ENCODE data around the gene MORF4L1.

MORF4L1 gene, protein sequence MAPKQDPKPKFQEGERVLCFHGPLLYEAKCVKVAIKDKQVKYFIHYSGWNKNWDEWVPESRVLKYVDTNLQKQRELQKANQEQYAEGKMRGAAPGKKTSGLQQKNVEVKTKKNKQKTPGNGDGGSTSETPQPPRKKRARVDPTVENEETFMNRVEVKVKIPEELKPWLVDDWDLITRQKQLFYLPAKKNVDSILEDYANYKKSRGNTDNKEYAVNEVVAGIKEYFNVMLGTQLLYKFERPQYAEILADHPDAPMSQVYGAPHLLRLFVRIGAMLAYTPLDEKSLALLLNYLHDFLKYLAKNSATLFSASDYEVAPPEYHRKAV

DNA sequence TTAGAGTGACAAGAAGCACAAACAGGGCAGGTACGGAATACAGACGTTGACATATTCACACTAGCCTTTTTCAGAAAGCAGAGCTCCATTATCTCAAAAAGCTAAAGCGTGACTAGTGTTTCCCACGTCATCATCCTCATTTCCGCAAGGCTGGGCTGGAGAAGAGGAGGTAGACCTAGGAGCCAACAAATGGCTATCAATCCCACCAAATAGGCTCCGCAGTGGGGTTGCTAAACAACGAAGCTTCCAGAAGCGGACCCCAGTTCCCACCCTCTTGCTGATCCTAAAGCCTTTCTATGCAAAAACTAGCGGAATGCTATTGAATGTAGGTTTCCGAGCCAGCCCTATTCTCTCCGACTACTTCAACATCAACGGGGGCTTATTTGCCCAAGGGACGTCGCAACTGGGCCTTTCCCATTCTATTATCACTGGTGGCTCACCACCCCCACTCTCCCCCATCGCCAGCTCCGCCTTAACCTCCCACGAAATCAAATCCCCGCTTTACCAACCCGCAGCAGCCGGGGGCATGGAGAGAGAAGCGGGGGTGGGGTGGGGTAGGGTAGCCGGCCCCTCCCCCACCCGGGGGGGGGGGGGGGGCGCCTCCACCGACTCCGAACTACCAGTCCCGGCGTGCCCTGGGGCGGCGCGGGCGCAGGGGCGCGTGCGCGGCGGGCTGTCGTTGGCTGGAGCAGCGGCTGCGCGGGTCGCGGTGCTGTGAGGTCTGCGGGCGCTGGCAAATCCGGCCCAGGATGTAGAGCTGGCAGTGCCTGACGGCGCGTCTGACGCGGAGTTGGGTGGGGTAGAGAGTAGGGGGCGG is at the start of gene MORF4L1:
MORF4L1 (plus strand) TSS at position 736 of the 817 bp plus-strand sequence. CDS start 128 bp downstream, outside the sequence.
- DNase-seq (ENCODE audit: low read depth): peak; percentile 91
- peak within 1 kb of the TSS; percentile 99 for H3K4me3 ChIP-seq (ENCODE audit: low read depth, low read length)
- in situ Hi-C loops (cut with HindIII; ENCODE audit: low sequenced_read_pairs): no loop called here
- TF ChIP-seq, protein P1, sequence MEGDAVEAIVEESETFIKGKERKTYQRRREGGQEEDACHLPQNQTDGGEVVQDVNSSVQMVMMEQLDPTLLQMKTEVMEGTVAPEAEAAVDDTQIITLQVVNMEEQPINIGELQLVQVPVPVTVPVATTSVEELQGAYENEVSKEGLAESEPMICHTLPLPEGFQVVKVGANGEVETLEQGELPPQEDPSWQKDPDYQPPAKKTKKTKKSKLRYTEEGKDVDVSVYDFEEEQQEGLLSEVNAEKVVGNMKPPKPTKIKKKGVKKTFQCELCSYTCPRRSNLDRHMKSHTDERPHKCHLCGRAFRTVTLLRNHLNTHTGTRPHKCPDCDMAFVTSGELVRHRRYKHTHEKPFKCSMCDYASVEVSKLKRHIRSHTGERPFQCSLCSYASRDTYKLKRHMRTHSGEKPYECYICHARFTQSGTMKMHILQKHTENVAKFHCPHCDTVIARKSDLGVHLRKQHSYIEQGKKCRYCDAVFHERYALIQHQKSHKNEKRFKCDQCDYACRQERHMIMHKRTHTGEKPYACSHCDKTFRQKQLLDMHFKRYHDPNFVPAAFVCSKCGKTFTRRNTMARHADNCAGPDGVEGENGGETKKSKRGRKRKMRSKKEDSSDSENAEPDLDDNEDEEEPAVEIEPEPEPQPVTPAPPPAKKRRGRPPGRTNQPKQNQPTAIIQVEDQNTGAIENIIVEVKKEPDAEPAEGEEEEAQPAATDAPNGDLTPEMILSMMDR (IDR thresholded peaks at IDR 0.05; ENCODE audit: low read depth, low read length, missing control alignments): no peak

DNA sequence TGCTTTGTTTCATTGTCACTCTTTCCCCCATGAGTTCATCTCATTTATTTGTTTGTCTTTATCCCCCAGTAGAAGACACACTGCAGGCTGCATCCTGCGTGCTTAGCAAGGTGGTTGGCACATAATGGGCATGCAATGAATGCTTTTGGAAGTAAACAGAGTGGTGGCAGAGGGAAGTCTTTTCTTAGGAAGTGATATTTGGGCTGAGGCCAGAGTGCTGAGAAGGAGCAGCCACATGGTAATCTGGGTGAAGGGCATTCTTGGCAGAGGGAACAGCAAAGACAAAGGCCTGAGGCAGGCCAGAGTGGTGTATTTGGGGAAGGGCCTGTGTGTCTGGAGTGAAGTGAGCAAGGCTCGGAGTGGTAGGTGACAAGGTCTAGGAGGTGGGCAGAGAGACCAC is 43.8 kb upstream of the MORF4L1 start:
- in situ Hi-C loops (cut with HindIII; ENCODE audit: low sequenced_read_pairs): no loop called here
- DNase-seq (ENCODE audit: low read depth): no peak
- TF ChIP-seq, protein P1 (IDR thresholded peaks at IDR 0.05; ENCODE audit: low read depth, low read length, missing control alignments): no peak
- H3K4me3 ChIP-seq (ENCODE audit: low read depth, low read length): no peak overlapping the region

DNA sequence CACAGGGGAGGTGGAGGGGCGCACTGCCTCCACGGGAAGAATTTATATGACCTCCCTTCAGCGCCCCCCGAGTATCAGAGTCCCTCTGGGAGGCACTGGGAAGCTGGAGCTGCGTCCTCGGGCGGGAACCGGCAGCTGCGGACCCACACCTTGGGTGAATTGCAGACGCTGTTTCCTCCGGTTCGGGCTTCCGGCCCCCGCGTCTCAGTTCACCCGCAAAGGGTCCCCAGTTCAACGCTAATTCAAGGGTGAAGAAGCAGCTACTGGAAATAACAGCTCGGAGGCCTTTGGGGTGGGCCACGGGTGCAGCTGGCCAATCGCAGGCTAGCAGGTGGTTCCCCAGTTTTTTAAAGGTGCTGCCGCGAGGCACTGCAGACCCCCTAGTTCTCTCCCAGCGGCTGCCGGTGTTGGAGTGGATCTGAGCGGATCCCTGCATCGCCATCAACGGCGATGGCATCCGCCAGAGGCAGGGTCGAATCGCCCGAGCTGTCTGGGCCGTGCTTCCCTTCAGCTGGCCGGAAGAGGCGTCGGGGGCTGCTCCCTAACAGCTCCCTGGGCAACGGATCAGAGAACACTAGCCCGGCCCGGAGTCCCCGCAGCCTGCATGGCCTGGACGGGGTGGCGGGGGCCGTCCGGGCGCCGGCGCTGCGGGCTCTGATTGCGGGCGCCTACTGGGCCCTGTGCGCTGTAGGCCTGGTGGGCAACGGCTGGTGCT is 42.0 kb upstream of the MORF4L1 start:
- TF ChIP-seq, protein P1 (IDR thresholded peaks at IDR 0.05; ENCODE audit: low read depth, low read length, missing control alignments): no peak
- in situ Hi-C loops (cut with HindIII; ENCODE audit: low sequenced_read_pairs): no loop called here
- no peak overlapping the region for H3K4me3 ChIP-seq (ENCODE audit: low read depth, low read length)
- DNase-seq (ENCODE audit: low read depth): no peak

DNA sequence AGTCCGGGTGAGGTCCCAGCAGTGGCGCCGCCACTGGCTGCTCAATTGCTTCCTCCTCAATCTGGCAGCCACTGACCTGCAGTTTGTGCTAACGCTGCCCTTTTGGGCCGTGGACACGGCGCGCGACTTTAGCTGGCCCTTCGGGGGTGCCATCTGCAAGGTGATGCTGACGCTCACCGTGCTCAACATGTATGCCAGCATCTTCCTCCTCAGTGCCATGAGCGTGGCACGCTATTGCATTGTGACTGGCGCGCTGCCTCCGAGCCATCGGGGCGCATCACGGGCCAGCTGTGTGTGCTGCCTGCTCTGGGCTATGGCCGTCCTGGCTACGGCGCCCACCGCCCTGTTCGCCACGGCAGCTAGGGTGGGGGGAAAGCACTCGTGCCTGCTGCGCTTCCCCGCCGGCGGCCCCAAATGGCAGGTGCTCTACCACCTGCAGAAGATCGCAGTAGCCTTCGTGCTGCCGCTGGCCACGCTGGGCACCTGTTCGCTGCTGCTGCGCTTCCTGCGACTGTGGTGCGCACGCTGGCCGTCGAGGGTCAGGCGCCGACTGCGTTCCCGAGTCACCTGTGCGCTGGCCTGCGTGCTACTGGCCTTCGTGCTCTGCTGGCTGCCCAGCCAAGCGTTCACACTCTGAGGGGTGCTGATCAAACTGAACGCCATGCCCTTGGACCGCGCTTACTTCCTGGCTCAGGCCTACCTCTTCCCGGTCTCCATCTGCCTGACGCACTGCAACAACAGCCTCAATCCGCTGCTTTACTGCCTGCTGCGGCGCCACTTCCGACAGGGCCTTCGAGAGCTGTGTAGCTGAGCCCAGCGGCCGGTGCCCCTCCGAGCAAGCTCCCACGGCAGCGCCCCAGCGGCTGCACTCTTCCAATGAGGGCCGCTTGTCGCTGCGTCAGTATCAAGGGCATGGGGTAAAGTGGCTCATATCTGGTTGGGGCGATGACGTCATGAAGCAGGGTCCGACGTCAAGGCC is 41.2 kb upstream of the MORF4L1 start:
- no peak for DNase-seq (ENCODE audit: low read depth)
- H3K4me3 ChIP-seq (ENCODE audit: low read depth, low read length): no peak overlapping the region
- in situ Hi-C loops (cut with HindIII; ENCODE audit: low sequenced_read_pairs): no loop called here
- TF ChIP-seq, protein P1 (IDR thresholded peaks at IDR 0.05; ENCODE audit: low read depth, low read length, missing control alignments): no peak

DNA sequence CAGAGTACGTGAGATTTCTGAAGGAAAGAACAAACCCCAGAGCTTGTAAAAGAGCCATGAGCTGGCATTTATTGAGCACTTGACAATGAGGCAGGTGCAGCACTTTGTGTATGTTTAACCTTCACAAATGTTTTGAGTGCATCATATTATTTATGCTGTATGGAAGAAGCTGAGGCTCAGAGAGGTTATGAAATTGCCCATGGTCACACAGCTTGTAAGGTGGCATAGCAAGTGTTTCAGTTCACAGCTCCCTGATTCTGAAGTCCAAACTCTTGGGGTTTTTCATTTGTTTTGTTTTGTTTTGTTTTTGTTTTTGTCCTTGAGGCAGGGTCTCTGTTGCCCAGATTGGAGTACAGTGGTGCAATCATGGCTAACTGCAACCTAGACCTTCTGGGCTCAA is 36.4 kb upstream of the MORF4L1 start:
- DNase-seq (ENCODE audit: low read depth): no peak
- in situ Hi-C loops (cut with HindIII; ENCODE audit: low sequenced_read_pairs): no loop called here
- H3K4me3 ChIP-seq (ENCODE audit: low read depth, low read length): no peak overlapping the region
- TF ChIP-seq, protein P1 (IDR thresholded peaks at IDR 0.05; ENCODE audit: low read depth, low read length, missing control alignments): no peak
